ENCODE data around the gene MPHOSPH10. TPM values are rescaled to one million over a fixed set of nuclear protein-coding genes. Genes with fewer than 3 reads are reported as not detected.
"Not testable (repeated sequence)": the region's sequence is repeated elsewhere in the genome, so short reads cannot be mapped to it uniquely, and the experiment has no call there.

MPHOSPH10 gene
- total RNA-seq, 4 donors from 2014 or later = 14.7 to 43.1 (median 21.0) TPM

GRCh38 chr2:71173096-71173495, 42.7 kb downstream of the MPHOSPH10 start:
- intact Hi-C loops (cut with DNase I; ENCODE audit: low total_unique reads) = no loop called here
- no peak for DNase-seq

DNA sequence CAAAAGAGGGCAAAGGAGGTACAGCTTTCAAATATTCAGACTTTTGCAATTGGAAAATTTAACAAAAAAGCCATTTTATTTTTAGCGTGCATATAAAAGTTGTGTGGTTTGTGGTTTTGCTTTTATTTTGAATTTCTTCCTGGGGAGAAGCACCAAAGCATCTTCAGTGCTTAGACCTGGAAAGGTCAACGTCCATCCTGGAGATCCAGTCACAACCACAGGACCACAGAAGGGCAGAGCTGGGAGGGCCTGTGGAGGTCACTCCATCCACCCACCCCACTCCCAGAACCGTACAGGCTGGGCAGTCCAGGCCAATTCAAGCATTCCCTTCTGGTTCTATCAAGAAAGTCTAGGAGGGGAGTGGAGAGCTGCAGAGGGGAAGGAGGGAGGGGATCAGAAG, 43.8 kb downstream of the MPHOSPH10 start:
- TF ChIP-seq CTCF (IDR thresholded peaks at IDR 0.05) (no peak), POLR2A (IDR thresholded peaks at IDR 0.05) (no peak)
- Histone ChIP-seq H3K27me3 (no peaks in the 10 kb centered on the region), H3K36me3 (no peaks in the 10 kb centered on the region), H3K4me3 (no peak overlapping the region), H3K4me1 (no peaks in the 10 kb centered on the region), H3K9me3 (no peaks in the 10 kb centered on the region), H3K27ac (no peak overlapping the region)
- DNase-seq = no peak
- intact Hi-C loops (cut with DNase I; ENCODE audit: low total_unique reads) = no loop called here

More at GRCh38 chr2:71173096-71173495, 42.7 kb downstream of the MPHOSPH10 start:
- no peaks in the 10 kb centered on the region for H3K9me3 ChIP-seq
- no peak for TF ChIP-seq POLR2A (IDR thresholded peaks at IDR 0.05)
- no peak for TF ChIP-seq CTCF (IDR thresholded peaks at IDR 0.05)
- no peaks in the 10 kb centered on the region for H3K36me3 ChIP-seq
- no peaks in the 10 kb centered on the region for H3K27me3 ChIP-seq
- H3K4me3 ChIP-seq = no peak overlapping the region
- H3K27ac ChIP-seq = no peak overlapping the region
- no peaks in the 10 kb centered on the region for H3K4me1 ChIP-seq

- H3K9me3 ChIP-seq; DNase-seq; H3K36me3 ChIP-seq; H3K27me3 ChIP-seq; intact Hi-C loops (cut with DNase I; ENCODE audit: low total_unique reads); H3K4me1 ChIP-seq; H3K27ac ChIP-seq; H3K4me3 ChIP-seq: not testable (repeated sequence)
Measured at GRCh38 chr2:71178836-71179235, 48.4 kb downstream of the MPHOSPH10 start.

DNA sequence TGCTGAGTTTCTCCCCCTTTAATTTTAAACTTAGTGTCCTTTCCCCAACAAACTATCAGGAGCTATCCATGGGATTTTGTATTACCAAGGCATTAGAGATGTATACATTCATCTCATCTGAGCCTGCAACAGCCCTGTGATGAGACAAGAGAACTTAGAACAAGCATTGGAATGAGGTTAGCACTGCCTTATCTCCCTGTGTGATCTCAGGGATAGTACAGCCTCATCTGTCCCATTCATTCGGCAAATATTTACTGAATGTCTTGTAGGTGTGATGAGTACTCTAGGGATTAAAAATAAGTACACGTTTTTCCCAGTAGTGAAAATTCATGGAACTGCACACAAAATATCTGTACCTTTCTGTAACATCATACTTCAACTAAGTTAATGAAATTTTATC, 50.9 kb downstream of the MPHOSPH10 start:
- DNase-seq = no peak
- H3K4me3 ChIP-seq = no peak overlapping the region
- no peak overlapping the region for H3K27ac ChIP-seq
- H3K27me3 ChIP-seq = no peaks in the 10 kb centered on the region
- no peaks in the 10 kb centered on the region for H3K9me3 ChIP-seq
- TF ChIP-seq CTCF (IDR thresholded peaks at IDR 0.05) = no peak
- no peak for TF ChIP-seq POLR2A (IDR thresholded peaks at IDR 0.05)
- no peaks in the 10 kb centered on the region for H3K36me3 ChIP-seq
- no peaks in the 10 kb centered on the region for H3K4me1 ChIP-seq
- intact Hi-C loops (cut with DNase I; ENCODE audit: low total_unique reads) = no loop called here

- DNase-seq; H3K27me3 ChIP-seq; H3K4me1 ChIP-seq; H3K27ac ChIP-seq; H3K4me3 ChIP-seq; H3K9me3 ChIP-seq; H3K36me3 ChIP-seq; intact Hi-C loops (cut with DNase I; ENCODE audit: low total_unique reads): not testable (repeated sequence)
Measured at GRCh38 chr2:71183306-71184115, 53.1 kb downstream of the MPHOSPH10 start.

DNA sequence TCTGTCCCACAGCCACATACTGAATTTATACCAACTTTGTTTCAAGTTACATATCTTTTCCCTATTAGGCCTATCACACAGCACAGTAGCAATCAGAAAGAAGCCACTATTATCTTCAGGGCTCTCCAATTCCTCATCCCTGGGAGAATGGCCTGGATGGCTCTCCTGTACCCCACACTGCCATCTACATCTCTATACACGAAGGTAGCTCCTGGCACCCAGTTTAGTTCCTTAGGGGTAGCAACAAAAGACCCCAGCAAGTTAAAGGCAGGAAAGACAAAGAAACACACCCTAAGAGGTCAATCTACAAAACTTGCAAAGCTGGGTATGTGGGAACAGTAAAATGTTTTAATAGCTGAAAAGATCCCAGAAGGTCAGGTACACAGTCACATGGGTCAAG, 56.5 kb downstream of the MPHOSPH10 start:
- H3K36me3 ChIP-seq = no peaks in the 10 kb centered on the region
- intact Hi-C loops (cut with DNase I; ENCODE audit: low total_unique reads) = no loop called here
- no peaks in the 10 kb centered on the region for H3K4me1 ChIP-seq
- TF ChIP-seq POLR2A (IDR thresholded peaks at IDR 0.05) = no peak
- no peak for TF ChIP-seq CTCF (IDR thresholded peaks at IDR 0.05)
- H3K9me3 ChIP-seq = no peaks in the 10 kb centered on the region
- no peaks in the 10 kb centered on the region for H3K27me3 ChIP-seq
- no peak overlapping the region for H3K4me3 ChIP-seq
- no peak overlapping the region for H3K27ac ChIP-seq
- no peak for DNase-seq

Measured in uterus (tissue), 4 donors.